Osteoblast (primary cell): ENCODE results near the gene ZBTB2. TPM values are rescaled to one million over a fixed set of nuclear protein-coding genes. Genes with fewer than 3 reads are reported as not detected.

Experiments
- DNase-seq: peaks from one replicate; pipeline ENCODE4 v3.0.0; 2011; ENCODE audit warnings: low spot score, mixed read lengths; ENCODE audit not compliant: insufficient read length; ENCODE audit errors: missing footprints
- H2AFZ ChIP-seq: 2 replicates; pipeline ENCODE4 v1.6.0; 2011; ENCODE audit warnings: mild to moderate bottlenecking, low read length
- H3K27ac ChIP-seq: 2 replicates; pipeline ENCODE4 v1.5.1; 2011; ENCODE audit warnings: mild to moderate bottlenecking, low read depth, low read length, moderate library complexity
- H3K27me3 ChIP-seq: 2 replicates; pipeline ENCODE4 v1.6.0; 2012; ENCODE audit warnings: mild to moderate bottlenecking, control low read depth, inconsistent platforms, low read length, moderate library complexity; ENCODE audit not compliant: insufficient read depth
- H3K36me3 ChIP-seq: 2 replicates; pipeline ENCODE4 v1.5.1; 2011; ENCODE audit warnings: mild to moderate bottlenecking, low read length, control low read depth, moderate library complexity; ENCODE audit not compliant: insufficient read depth
- H3K4me1 ChIP-seq: 2 replicates; pipeline ENCODE4 v1.5.1; 2011; ENCODE audit warnings: mild to moderate bottlenecking, low read length, control low read depth, moderate library complexity; ENCODE audit not compliant: insufficient read depth
- H3K4me2 ChIP-seq: 2 replicates; pipeline ENCODE4 v1.6.0; 2011; ENCODE audit warnings: mild to moderate bottlenecking, low read length; ENCODE audit not compliant: insufficient read depth
- H3K4me3 ChIP-seq: fragments of 200-600 bp; sonication (generic); 3 replicates; pipeline ENCODE4 v1.5.1; 2012; ENCODE audit warnings: mild to moderate bottlenecking, low read length, inconsistent platforms; ENCODE audit not compliant: insufficient read depth
- H3K79me2 ChIP-seq: 2 replicates; pipeline ENCODE4 v1.6.0; 2012; ENCODE audit warnings: mild to moderate bottlenecking, low read length, control low read depth, inconsistent platforms; ENCODE audit not compliant: insufficient read depth
- H3K9me3 ChIP-seq: 2 replicates; pipeline ENCODE4 v1.5.1; 2011; ENCODE audit warnings: low read depth, low read length, control low read depth
- H4K20me1 ChIP-seq: 2 replicates; pipeline ENCODE4 v1.6.0; 2012; ENCODE audit warnings: mild to moderate bottlenecking, low read length, control low read depth; ENCODE audit not compliant: insufficient read depth
- total RNA-seq: library from RNA; depleted of rRNA; stranded (reverse); fragments of >200 nt; gene quantifications from 2 replicates; pipeline ENCODE4 v1.2.3, GENCODE V29; 2012
- TF ChIP-seq, protein P1 (sequence below): IDR thresholded peaks from 2 replicates; pipeline ENCODE4 v1.5.1; 2011; ENCODE audit warnings: mild to moderate bottlenecking, low read depth, low read length, moderate library complexity; ENCODE audit errors: extremely low read depth

ZBTB2 gene
- total RNA-seq, 1 donor: 8.7 TPM

DNA sequence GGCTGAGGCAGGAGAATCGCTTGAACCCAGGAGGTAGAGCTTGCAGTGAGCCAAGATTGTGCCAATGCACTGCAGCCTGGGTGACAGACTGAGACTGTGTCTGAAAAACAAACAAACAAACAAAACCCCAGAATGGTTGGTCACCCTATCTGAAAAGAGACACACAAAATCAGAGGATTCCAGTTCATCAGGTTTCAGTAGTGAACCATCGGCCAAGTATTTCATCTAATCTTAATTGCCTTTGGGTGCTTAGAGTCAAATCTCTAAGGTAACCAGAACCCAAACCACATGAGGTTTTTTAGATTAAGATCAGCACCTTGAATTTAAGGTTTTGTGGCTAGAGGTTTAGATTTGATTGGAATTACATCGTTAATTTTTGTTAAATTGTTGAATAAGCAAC, 8.3 kb upstream of the ZBTB2 start:
- Histone ChIP-seq H3K36me3 (peaks cover 20% of the 10 kb centered on the region), H3K79me2 (peaks cover 95% of the 10 kb centered on the region), H3K27ac (peak overlapping the region; percentile 47), H3K27me3 (no peaks in the 10 kb centered on the region), H3K4me1 (peaks cover 12% of the 10 kb centered on the region), H3K4me3 (no peak overlapping the region), H3K4me2 (no peak overlapping the region), H4K20me1 (peaks cover 68% of the 10 kb centered on the region), H2AFZ (no peak overlapping the region), H3K9me3 (no peaks in the 10 kb centered on the region)
- no peak for DNase-seq
- TF ChIP-seq, protein P1, sequence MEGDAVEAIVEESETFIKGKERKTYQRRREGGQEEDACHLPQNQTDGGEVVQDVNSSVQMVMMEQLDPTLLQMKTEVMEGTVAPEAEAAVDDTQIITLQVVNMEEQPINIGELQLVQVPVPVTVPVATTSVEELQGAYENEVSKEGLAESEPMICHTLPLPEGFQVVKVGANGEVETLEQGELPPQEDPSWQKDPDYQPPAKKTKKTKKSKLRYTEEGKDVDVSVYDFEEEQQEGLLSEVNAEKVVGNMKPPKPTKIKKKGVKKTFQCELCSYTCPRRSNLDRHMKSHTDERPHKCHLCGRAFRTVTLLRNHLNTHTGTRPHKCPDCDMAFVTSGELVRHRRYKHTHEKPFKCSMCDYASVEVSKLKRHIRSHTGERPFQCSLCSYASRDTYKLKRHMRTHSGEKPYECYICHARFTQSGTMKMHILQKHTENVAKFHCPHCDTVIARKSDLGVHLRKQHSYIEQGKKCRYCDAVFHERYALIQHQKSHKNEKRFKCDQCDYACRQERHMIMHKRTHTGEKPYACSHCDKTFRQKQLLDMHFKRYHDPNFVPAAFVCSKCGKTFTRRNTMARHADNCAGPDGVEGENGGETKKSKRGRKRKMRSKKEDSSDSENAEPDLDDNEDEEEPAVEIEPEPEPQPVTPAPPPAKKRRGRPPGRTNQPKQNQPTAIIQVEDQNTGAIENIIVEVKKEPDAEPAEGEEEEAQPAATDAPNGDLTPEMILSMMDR: no peak

DNA sequence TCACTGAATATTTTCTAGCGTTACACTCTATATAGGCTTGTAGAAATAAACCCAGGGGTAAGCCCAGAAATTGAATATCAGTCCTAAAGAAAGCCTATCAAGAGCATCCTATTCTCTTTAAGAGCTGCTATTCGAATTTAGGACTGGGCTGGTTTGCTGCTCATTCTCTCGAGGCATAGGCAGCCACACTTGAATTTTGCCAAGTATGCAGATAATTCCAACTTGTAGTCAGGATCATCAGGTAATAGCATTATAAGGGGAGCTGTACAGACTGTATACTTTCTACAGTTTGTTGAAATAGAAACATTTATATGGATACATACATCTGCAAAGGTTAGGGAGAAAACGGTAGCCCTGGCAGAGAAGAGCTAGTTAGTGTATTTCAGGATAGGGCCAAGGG, 2.1 kb upstream of the ZBTB2 start:
- Histone ChIP-seq H2AFZ (no peak overlapping the region), H3K9me3 (no peaks in the 10 kb centered on the region), H3K4me1 (peaks cover 29% of the 10 kb centered on the region), H3K27me3 (no peaks in the 10 kb centered on the region), H4K20me1 (peaks cover 62% of the 10 kb centered on the region), H3K4me2 (peak overlapping the region; percentile 89), H3K36me3 (peaks cover 6% of the 10 kb centered on the region), H3K4me3 (peak overlapping the region; percentile 88), H3K79me2 (peaks cover 79% of the 10 kb centered on the region), H3K27ac (peak overlapping the region; percentile 34)
- TF ChIP-seq, protein P1: no peak
- DNase-seq: no peak

DNA sequence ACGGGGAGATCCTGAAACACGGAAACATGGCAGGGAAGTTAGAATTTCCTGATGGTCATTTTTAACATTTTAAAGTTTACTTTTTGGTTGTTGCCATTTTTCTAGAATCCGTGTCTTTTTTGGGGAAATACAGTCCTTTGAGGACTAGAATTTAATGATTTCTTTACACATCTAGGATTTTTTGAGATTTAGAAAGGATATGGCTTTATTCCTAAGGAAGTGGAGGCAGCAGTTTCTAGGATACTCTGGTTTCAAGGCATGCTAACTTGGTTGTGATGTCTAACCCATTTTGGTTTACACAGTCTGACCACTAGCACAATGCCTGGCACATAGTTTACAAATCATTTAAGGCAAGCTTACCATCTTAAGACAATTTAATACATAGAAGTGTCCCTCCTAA, 1.1 kb upstream of the ZBTB2 start:
- H3K27ac ChIP-seq: peak overlapping the region; percentile 34
- peak overlapping the region; percentile 88 for H3K4me3 ChIP-seq
- H4K20me1 ChIP-seq: peaks cover 52% of the 10 kb centered on the region
- no peaks in the 10 kb centered on the region for H3K36me3 ChIP-seq
- H3K79me2 ChIP-seq: peaks cover 76% of the 10 kb centered on the region
- H3K9me3 ChIP-seq: no peaks in the 10 kb centered on the region
- no peaks in the 10 kb centered on the region for H3K27me3 ChIP-seq
- no peak overlapping the region for H2AFZ ChIP-seq
- TF ChIP-seq, protein P1: no peak
- H3K4me1 ChIP-seq: peaks cover 38% of the 10 kb centered on the region
- DNase-seq: no peak
- peak overlapping the region; percentile 89 for H3K4me2 ChIP-seq

DNA sequence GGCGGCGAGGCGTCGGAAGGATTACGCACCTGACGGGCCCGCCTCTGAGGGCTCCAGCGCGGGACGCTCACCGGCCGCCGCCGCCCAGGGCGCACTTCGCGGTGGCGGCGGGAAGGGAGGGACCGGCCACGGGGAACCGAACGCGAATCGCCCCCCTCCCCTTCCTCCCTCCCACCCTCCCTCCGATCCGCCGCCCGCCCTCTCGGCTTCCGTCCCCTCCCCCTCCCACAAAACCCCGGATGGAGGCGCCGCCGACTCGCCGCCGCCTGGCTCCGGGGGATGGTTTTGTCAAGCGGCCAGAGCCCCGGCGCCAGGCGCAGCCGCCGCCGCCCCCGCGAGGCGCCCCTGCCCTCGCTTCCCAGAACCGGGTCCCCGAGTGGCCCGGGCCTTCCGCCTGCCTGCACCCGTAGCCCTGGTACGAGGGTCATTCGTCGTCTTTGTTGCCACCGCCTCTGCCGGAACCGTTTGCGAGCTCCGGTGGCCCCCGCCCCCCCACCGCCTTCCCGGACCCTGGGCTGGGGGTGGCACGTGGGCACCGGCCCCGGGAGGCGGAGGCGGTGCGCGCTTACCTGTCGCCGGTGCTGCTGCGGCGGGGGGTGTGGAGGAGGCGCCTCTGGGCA, 398 bp downstream of the ZBTB2 start:
- TF ChIP-seq, protein P1: no peak
- Histone ChIP-seq H3K4me3 (peak overlapping the region; percentile 88), H3K27me3 (no peaks in the 10 kb centered on the region), H3K27ac (peak overlapping the region; percentile 64), H4K20me1 (peaks cover 38% of the 10 kb centered on the region), H3K9me3 (no peaks in the 10 kb centered on the region), H3K4me2 (peak overlapping the region; percentile 89), H3K79me2 (peaks cover 75% of the 10 kb centered on the region), H3K36me3 (no peaks in the 10 kb centered on the region), H3K4me1 (peaks cover 44% of the 10 kb centered on the region), H2AFZ (no peak overlapping the region)
- DNase-seq: peak; percentile 94
